Measurements from ENCODE around the gene GLS.

GLS gene

GRCh38 chr2:190838492-190838910 lies 42.1 kb upstream of the GLS start:
- DNase-seq (ENCODE audit: low spot score), result no peak
- no peak for TF ChIP-seq CTCF (IDR thresholded peaks at IDR 0.05; ENCODE audit: extremely low read depth, missing control alignments)

- TF ChIP-seq CTCF (IDR thresholded peaks at IDR 0.05; ENCODE audit: extremely low read depth, missing control alignments), result no peak
These were observed 40.0 kb upstream of the GLS start for GRCh38 chr2:190840569-190841172.

GRCh38 chr2:190841707-190842505 lies 38.7 kb upstream of the GLS start:
- TF ChIP-seq CTCF (IDR thresholded peaks at IDR 0.05; ENCODE audit: extremely low read depth, missing control alignments), result no peak
- no peak for DNase-seq (ENCODE audit: low spot score)

More at GRCh38 chr2:190840569-190841172, 40.0 kb upstream of the GLS start:
- DNase-seq (ENCODE audit: low spot score), result no peak

- TF ChIP-seq CTCF (IDR thresholded peaks at IDR 0.05; ENCODE audit: extremely low read depth, missing control alignments), result no peak
- DNase-seq (ENCODE audit: low spot score), result no peak
These were observed 38.0 kb upstream of the GLS start for GRCh38 chr2:190842606-190843104.

GRCh38 chr2:190843890-190844699 lies 36.5 kb upstream of the GLS start:
- DNase-seq (ENCODE audit: low spot score), result peak; percentile 19
- no peak for TF ChIP-seq CTCF (IDR thresholded peaks at IDR 0.05; ENCODE audit: extremely low read depth, missing control alignments)

GRCh38 chr2:190844700-190845401 lies 35.8 kb upstream of the GLS start:
- DNase-seq (ENCODE audit: low spot score), result no peak
- no peak for TF ChIP-seq CTCF (IDR thresholded peaks at IDR 0.05; ENCODE audit: extremely low read depth, missing control alignments)
